GM12892 (cell line): ENCODE data around the gene IQGAP2.

ENCODE experiments used
- POLR2A ChIP-seq: IDR thresholded peaks from 2 replicates; pipeline ENCODE4 v1.6.1; 2011; ENCODE audit warnings: low read depth, low read length, control low read depth
- POLR2AphosphoS5 ChIP-seq: IDR thresholded peaks from 2 replicates; pipeline ENCODE4 v1.6.1; 2011; ENCODE audit warnings: low read depth, low read length, control low read depth
- TAF1 ChIP-seq: IDR thresholded peaks from 2 replicates; pipeline ENCODE4 v1.6.1; 2011; ENCODE audit warnings: low read depth, mild to moderate bottlenecking, control low read depth, low read length, borderline replicate concordance

- TF ChIP-seq TAF1 (no peak), POLR2A (no peak), POLR2AphosphoS5 (no peak)
Observed at GRCh38 chr5:76692274-76692540, 289.1 kb downstream of the IQGAP2 start.
